Peyer's patch (tissue), 4 donors: ENCODE results near the gene DPYD. TPM values are rescaled to one million over a fixed set of nuclear protein-coding genes. Genes with fewer than 3 reads are reported as not detected.

Experiments used
- DNase-seq, 3 donors: peaks; one replicate each; pipeline ENCODE4 v3.0.0-alpha.2; 2017 to 2019
- H3K27ac ChIP-seq, 4 donors: fragments of 200-600 bp; sonication (generic); one replicate each; pipeline ENCODE4 v1.5.1; 2016 to 2019
- H3K27me3 ChIP-seq, 2 donors: fragments of 200-600 bp; sonication (generic); one replicate each; pipeline ENCODE4 v1.5.1; 2019
- H3K36me3 ChIP-seq, 3 donors: fragments of 200-600 bp; sonication (generic); one replicate each; pipeline ENCODE4 v1.5.1; 2016 to 2019
- H3K4me1 ChIP-seq, 4 donors: fragments of 200-600 bp; sonication (generic); one replicate each; pipeline ENCODE4 v1.5.1; 2016 to 2019
- H3K4me3 ChIP-seq, 4 donors: fragments of 200-600 bp; sonication (generic); 1 replicate in 3 of 4; 2 replicates in 1 of 4; pipeline ENCODE4 v1.5.1; 2016 to 2019; ENCODE audit warnings: mild to moderate bottlenecking in 1 of 4
- H3K9me3 ChIP-seq, 4 donors: fragments of 200-600 bp; sonication (generic); one replicate each; pipeline ENCODE4 v1.5.1; 2016 to 2019; ENCODE audit warnings: mild to moderate bottlenecking in 1 of 4
- CTCF ChIP-seq, 6 experiments: fragments of 450-650 bp in 4 of 6; fragments of 200-600 bp in 2 of 6; sonication (generic) in 1 of 6; IDR thresholded peaks; one replicate each; pipeline ENCODE4 v1.5.1; 2017 to 2019; ENCODE audit warnings: antibody characterized with exemption in 6 of 6, mild to moderate bottlenecking in 3 of 6, moderate library complexity in 1 of 6
- POLR2A ChIP-seq, 2 donors: fragments of 450-650 bp; IDR thresholded peaks; one replicate each; pipeline ENCODE4 v1.5.1; 2017; ENCODE audit warnings: antibody characterized with exemption in 2 of 2, mild to moderate bottlenecking in 2 of 2, moderate library complexity in 2 of 2
- total RNA-seq, 4 donors: library from RNA; depleted of rRNA; stranded (reverse); fragments of >200 nt; gene quantifications; one replicate each; pipeline ENCODE4 v1.1.0, GENCODE V29; 2016

DPYD gene
- total RNA-seq, 4 donors from 2014 or later: 30.8 to 39.7 (median 36.4) TPM

GRCh38 chr1:97365026-97365425, 555.8 kb downstream of the DPYD start:
- Histone ChIP-seq H3K27ac (no peak overlapping the region), H3K36me3 (no peaks in the 10 kb centered on the region), H3K4me1 (no peaks in the 10 kb centered on the region), H3K27me3 (no peaks in the 10 kb centered on the region), H3K4me3 (no peak overlapping the region), H3K9me3 (no peaks in the 10 kb centered on the region)
- TF ChIP-seq POLR2A (IDR thresholded peaks at IDR 0.05) (no peak), CTCF (IDR thresholded peaks at IDR 0.05) (no peak)
- no peak for DNase-seq

GRCh38 chr1:97364086-97364485, 556.7 kb downstream of the DPYD start:
- Histone ChIP-seq H3K27me3 (no peaks in the 10 kb centered on the region), H3K4me1 (no peaks in the 10 kb centered on the region), H3K27ac (no peak overlapping the region), H3K4me3 (no peak overlapping the region), H3K36me3 (no peaks in the 10 kb centered on the region), H3K9me3 (no peaks in the 10 kb centered on the region)
- TF ChIP-seq CTCF (IDR thresholded peaks at IDR 0.05) (no peak), POLR2A (IDR thresholded peaks at IDR 0.05) (no peak)
- DNase-seq: no peak

- Histone ChIP-seq H3K4me3 (no peak overlapping the region), H3K4me1 (no peaks in the 10 kb centered on the region), H3K36me3 (no peaks in the 10 kb centered on the region), H3K27me3 (no peaks in the 10 kb centered on the region), H3K9me3 (no peaks in the 10 kb centered on the region), H3K27ac (no peak overlapping the region)
- no peak for TF ChIP-seq POLR2A (IDR thresholded peaks at IDR 0.05)
- no peak for TF ChIP-seq CTCF (IDR thresholded peaks at IDR 0.05)
- DNase-seq: no peak
Observed at GRCh38 chr1:97356309-97356708, 564.5 kb downstream of the DPYD start.

GRCh38 chr1:97352936-97353382, 567.9 kb downstream of the DPYD start:
- no peak overlapping the region for H3K27ac ChIP-seq
- DNase-seq: no peak
- H3K4me1 ChIP-seq: no peaks in the 10 kb centered on the region
- no peak for TF ChIP-seq POLR2A (IDR thresholded peaks at IDR 0.05)
- TF ChIP-seq CTCF (IDR thresholded peaks at IDR 0.05): no peak
- no peaks in the 10 kb centered on the region for H3K36me3 ChIP-seq
- no peak overlapping the region for H3K4me3 ChIP-seq
- H3K27me3 ChIP-seq: no peaks in the 10 kb centered on the region
- H3K9me3 ChIP-seq: no peaks in the 10 kb centered on the region

GRCh38 chr1:97351846-97352245, 569.0 kb downstream of the DPYD start:
- no peaks in the 10 kb centered on the region for H3K4me1 ChIP-seq
- H3K9me3 ChIP-seq: no peaks in the 10 kb centered on the region
- TF ChIP-seq CTCF (IDR thresholded peaks at IDR 0.05): no peak
- TF ChIP-seq POLR2A (IDR thresholded peaks at IDR 0.05): no peak
- no peak overlapping the region for H3K4me3 ChIP-seq
- no peak for DNase-seq
- H3K36me3 ChIP-seq: no peaks in the 10 kb centered on the region
- no peaks in the 10 kb centered on the region for H3K27me3 ChIP-seq
- no peak overlapping the region for H3K27ac ChIP-seq

- no peak overlapping the region for H3K27ac ChIP-seq
- H3K4me1 ChIP-seq: no peaks in the 10 kb centered on the region
- no peaks in the 10 kb centered on the region for H3K36me3 ChIP-seq
- no peaks in the 10 kb centered on the region for H3K27me3 ChIP-seq
- H3K4me3 ChIP-seq: no peak overlapping the region
- TF ChIP-seq POLR2A (IDR thresholded peaks at IDR 0.05) (no peak), CTCF (IDR thresholded peaks at IDR 0.05) (no peak)
- DNase-seq: no peak
- no peaks in the 10 kb centered on the region for H3K9me3 ChIP-seq
Observed at GRCh38 chr1:97350662-97351061, 570.2 kb downstream of the DPYD start.
